HCT116 (cell line): ENCODE data around the gene RUNX1. TPM values are rescaled to one million over a fixed set of nuclear protein-coding genes. Genes with fewer than 3 reads are reported as not detected.

Experiments used
- ATAC-seq: fragments of 200-7000 bp; cut with Tn5 transposase; 2 replicates; pipeline ENCODE4 v1.9.1; 2020; ENCODE audit warnings: mild to moderate bottlenecking, moderate library complexity
- BruUV-seq: library from RNA; stranded (reverse); fragments of 400-500 nt; replicated peaks from 2 replicates; lab custom pipeline; 2021; lab: Mats Ljungman, UMichigan
- CTCF ChIA-PET: fragments of 300-600 bp; sonication (Branson Sonifier 250); formaldehyde crosslinking; loops from one replicate; lab custom pipeline; 2021; ENCODE audit warnings: antibody characterized with exemption; lab: Charles Lee
- POLR2A ChIA-PET: fragments of 300-600, 350-600 bp; sonication (Branson Sonifier 250); formaldehyde crosslinking; loops from one replicate; lab custom pipeline; 2021; ENCODE audit warnings: antibody characterized with exemption; lab: Charles Lee
- RAD21 ChIA-PET, 2 experiments: fragments of 300-600 bp; sonication (Branson Sonifier 250); formaldehyde crosslinking; loops; one replicate each; lab custom pipeline; 2023; ENCODE audit warnings: low total read pairs in 2 of 2; ENCODE audit not compliant: uncharacterized antibody in 2 of 2, unreplicated experiment in 2 of 2, low non-redundant PET in 1 of 2; lab: Charles Lee
- DNase-seq: peaks from one replicate; pipeline ENCODE4 v3.0.0-alpha.2; 2010; ENCODE audit warnings: low read depth, low spot score
- H2AFZ ChIP-seq: fragments of 200-600 bp; shearing (Covaris generic), sonication (generic); 2 replicates; pipeline ENCODE4 v1.6.1; 2017; ENCODE audit warnings: low read depth, mixed run types, mixed read lengths, antibody characterized with exemption, low read length; ENCODE audit not compliant: poor library complexity, severe bottlenecking
- H3K27ac ChIP-seq: 2 replicates; pipeline ENCODE4 v1.5.1; 2012; ENCODE audit warnings: low read depth, low read length
- H3K27me3 ChIP-seq: fragments of 200-600 bp; sonication (generic); 2 replicates; pipeline ENCODE4 v1.6.1; 2016; ENCODE audit warnings: mixed run types, low read length, mixed read lengths; ENCODE audit not compliant: insufficient read depth
- H3K36me3 ChIP-seq, 2 experiments: fragments of 200-500 bp in 1 of 2; fragments of 200-600 bp in 1 of 2; sonication (Bioruptor generic) in 1 of 2; sonication (generic) in 1 of 2; 2 replicates each; pipeline versions ENCODE4 v1.5.1 to v1.6.1; 2014 to 2016; ENCODE audit warnings: low read length in 2 of 2, inconsistent platforms in 1 of 2, mixed read lengths in 1 of 2, mixed run types in 1 of 2; ENCODE audit not compliant: insufficient read depth in 2 of 2, control insufficient read depth in 1 of 2
- H3K4me1 ChIP-seq, 2 experiments: fragments of 200-600 bp in 1 of 2; sonication (generic) in 1 of 2; 2 replicates each; pipeline versions ENCODE4 v1.5.1 to v1.6.1; 2012 to 2017; ENCODE audit warnings: low read length in 2 of 2, inconsistent platforms in 1 of 2, mild to moderate bottlenecking in 1 of 2, mixed read lengths in 1 of 2, mixed run types in 1 of 2, moderate library complexity in 1 of 2; ENCODE audit not compliant: insufficient read depth in 2 of 2, control insufficient read depth in 1 of 2
- H3K4me2 ChIP-seq: fragments of 200-600 bp; sonication (generic); 2 replicates; pipeline ENCODE4 v1.6.1; 2017; ENCODE audit warnings: mixed run types, low read length, mixed read lengths
- H3K4me3 ChIP-seq, 2 experiments: fragments of 200-600 bp in 1 of 2; sonication (generic) in 1 of 2; replicated peaks in 1 of 2; 2 replicates each; pipeline ENCODE4 v1.5.1; 2011 to 2016; ENCODE audit warnings: low read length in 2 of 2, control low read depth in 1 of 2, low read depth in 1 of 2, mild to moderate bottlenecking in 1 of 2, mixed read lengths in 1 of 2, mixed run types in 1 of 2
- H3K79me2 ChIP-seq: fragments of 200-600 bp; sonication (generic); 2 replicates; pipeline ENCODE4 v1.6.1; 2017; ENCODE audit warnings: mild to moderate bottlenecking, mixed run types, low read length, moderate library complexity, mixed read lengths; ENCODE audit not compliant: insufficient read depth
- H3K9ac ChIP-seq: fragments of 200-600 bp; sonication (generic); 2 replicates; pipeline ENCODE4 v1.6.1; 2016; ENCODE audit warnings: low read length, mixed read lengths
- H3K9me2 ChIP-seq: fragments of 200-600 bp; sonication (generic), shearing (Covaris generic); 2 replicates; pipeline ENCODE4 v1.6.1; 2017; ENCODE audit warnings: mixed run types, mild to moderate bottlenecking, moderate library complexity; ENCODE audit not compliant: insufficient read depth
- H3K9me3 ChIP-seq, 2 experiments: fragments of 200-500 bp in 1 of 2; fragments of 200-600 bp in 1 of 2; sonication (Bioruptor generic) in 1 of 2; sonication (generic) in 1 of 2; 2 replicates each; pipeline ENCODE4 v1.6.1; 2014 to 2017; ENCODE audit warnings: low read length in 2 of 2, mixed read lengths in 2 of 2, inconsistent platforms in 1 of 2, low read depth in 1 of 2, mild to moderate bottlenecking in 1 of 2, mixed run types in 1 of 2, moderate library complexity in 1 of 2; ENCODE audit not compliant: control insufficient read depth in 1 of 2, insufficient read depth in 1 of 2
- H4K20me1 ChIP-seq: fragments of 200-600 bp; sonication (generic), shearing (Covaris generic); 2 replicates; pipeline ENCODE4 v1.6.1; 2017; ENCODE audit warnings: mixed run types, mild to moderate bottlenecking, moderate library complexity; ENCODE audit not compliant: insufficient read depth
- CBX3 ChIP-seq: IDR thresholded peaks from 2 replicates; pipeline ENCODE4 v1.6.1; 2012; ENCODE audit warnings: low read depth
- EZH2phosphoT487 ChIP-seq: fragments of 200-600 bp; IDR thresholded peaks from 2 replicates; pipeline ENCODE4 v1.6.1; 2018; ENCODE audit warnings: antibody characterized with exemption, borderline replicate concordance
- FOSL1 ChIP-seq: IDR thresholded peaks from 2 replicates; pipeline ENCODE4 v1.6.1; 2012; ENCODE audit warnings: low read depth
- JUND ChIP-seq: IDR thresholded peaks from 2 replicates; pipeline ENCODE4 v1.6.1; 2012
- POLR2A ChIP-seq: IDR thresholded peaks from 2 replicates; pipeline ENCODE4 v1.7.0; 2011; ENCODE audit warnings: borderline replicate concordance; ENCODE audit not compliant: insufficient read depth, insufficient read length; ENCODE audit errors: extremely low read depth
- POLR2AphosphoS5 ChIP-seq: IDR thresholded peaks from 2 replicates; pipeline ENCODE4 v1.6.1; 2011; ENCODE audit warnings: mild to moderate bottlenecking, low read depth, low read length, moderate library complexity
- SIN3A ChIP-seq: IDR thresholded peaks from 2 replicates; pipeline ENCODE4 v1.6.1; 2012; ENCODE audit warnings: low read depth
- TCF7L2 ChIP-seq: IDR thresholded peaks from 2 replicates; pipeline ENCODE4 v1.7.0; 2011; ENCODE audit warnings: borderline replicate concordance, inconsistent platforms; ENCODE audit not compliant: insufficient read depth, insufficient read length; ENCODE audit errors: extremely low read depth
- YY1 ChIP-seq: IDR thresholded peaks from 2 replicates; pipeline ENCODE4 v1.6.1; 2011; ENCODE audit warnings: low read length, low read depth, moderate library complexity, mild to moderate bottlenecking; ENCODE audit not compliant: insufficient replicate concordance; ENCODE audit errors: extremely low read depth
- ZFX ChIP-seq: fragments of 450-650 bp; IDR thresholded peaks from 2 replicates; pipeline ENCODE4 v1.6.1; 2017
- ZNF274 ChIP-seq: fragments of 200-500 bp; sonication (Bioruptor generic); IDR thresholded peaks from 2 replicates; pipeline ENCODE4 v1.6.1; 2014; ENCODE audit warnings: mild to moderate bottlenecking, low read depth, low read length, inconsistent platforms
- intact Hi-C: fragments of 100-400 bp; cut with micrococcal nuclease; formaldehyde crosslinking; loops from 2 replicates; pipeline ENCODE4 v1.10.0; 2022
- total RNA-seq: library from RNA; stranded (reverse); gene quantifications from one replicate; pipeline ENCODE4 v1.2.1, GENCODE V29; 2021; ENCODE audit not compliant: unreplicated experiment
- TF ChIP-seq, protein P1 (sequence below): IDR thresholded peaks from 2 replicates; pipeline ENCODE4 v1.6.1; 2012
- TF ChIP-seq, protein P2 (sequence below): IDR thresholded peaks from 2 replicates; pipeline ENCODE4 v1.6.1; 2012

RUNX1 gene
- total RNA-seq, 1 experiment from 2014 or later = 33.5 TPM

DNA sequence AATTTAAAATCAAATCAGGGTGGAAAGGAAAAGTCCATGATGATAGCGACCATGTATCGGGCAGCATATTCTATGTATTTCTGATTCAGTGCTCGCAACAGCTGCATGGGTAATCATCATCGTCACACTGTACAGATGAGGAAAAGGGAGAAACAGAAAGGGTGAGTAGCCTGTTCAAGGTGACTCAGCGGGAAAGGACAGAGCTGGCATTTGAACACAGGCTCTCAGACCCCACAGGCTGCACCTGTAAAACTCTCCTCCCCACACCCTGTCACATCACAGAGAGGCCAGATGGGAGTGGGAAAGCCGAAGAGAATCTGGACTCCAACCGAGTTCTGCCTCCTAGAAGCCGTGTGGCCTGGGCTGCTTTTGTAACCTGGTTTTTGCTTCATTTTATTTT is 14.0 kb downstream of the RUNX1 start:
- DNase-seq = no peak
- TF ChIP-seq CBX3 (no peak), SIN3A (no peak), FOSL1 (no peak), YY1 (no peak), EZH2phosphoT487 (no peak), ZNF274 (no peak), TCF7L2 (no peak), POLR2A (no peak), JUND (no peak), ZFX (no peak), POLR2AphosphoS5 (no peak)
- TF ChIP-seq, protein P1, sequence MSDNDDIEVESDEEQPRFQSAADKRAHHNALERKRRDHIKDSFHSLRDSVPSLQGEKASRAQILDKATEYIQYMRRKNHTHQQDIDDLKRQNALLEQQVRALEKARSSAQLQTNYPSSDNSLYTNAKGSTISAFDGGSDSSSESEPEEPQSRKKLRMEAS = no peak
- TF ChIP-seq, protein P2, sequence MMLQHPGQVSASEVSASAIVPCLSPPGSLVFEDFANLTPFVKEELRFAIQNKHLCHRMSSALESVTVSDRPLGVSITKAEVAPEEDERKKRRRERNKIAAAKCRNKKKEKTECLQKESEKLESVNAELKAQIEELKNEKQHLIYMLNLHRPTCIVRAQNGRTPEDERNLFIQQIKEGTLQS = no peak
- TF ChIP-seq, all 23 proteins: peak for 0
- ChIA-PET CTCF (no interaction called here), RAD21 (no interaction called here), POLR2A (no interaction called here)
- H3K27me3 ChIP-seq = no peaks in the 10 kb centered on the region
- H2AFZ ChIP-seq = no peak overlapping the region
- no peak for ATAC-seq
- H4K20me1 ChIP-seq = no peaks in the 10 kb centered on the region
- no peaks in the 10 kb centered on the region for H3K36me3 ChIP-seq
- no peak overlapping the region for H3K4me3 ChIP-seq
- no peaks in the 10 kb centered on the region for H3K9me2 ChIP-seq
- no peak overlapping the region for H3K27ac ChIP-seq
- no TSS peak for BruUV-seq
- H3K79me2 ChIP-seq = no peaks in the 10 kb centered on the region
- intact Hi-C loops = no loop called here
- H3K4me1 ChIP-seq = no peaks in the 10 kb centered on the region
- no peaks in the 10 kb centered on the region for H3K9me3 ChIP-seq
- H3K4me2 ChIP-seq = no peak overlapping the region
- H3K9ac ChIP-seq = no peak overlapping the region
